ENCODE measurements around the gene OSBPL5.

- no peak for TF ChIP-seq POLR2A (IDR thresholded peaks at IDR 0.05)
- no peak for TF ChIP-seq CTCF (IDR thresholded peaks at IDR 0.05)
- no peak for TF ChIP-seq POLR2AphosphoS5 (IDR thresholded peaks at IDR 0.05)
- no peak for TF ChIP-seq EP300 (IDR thresholded peaks at IDR 0.05)
Observed at GRCh38 chr11:3161309-3161708, 3.8 kb downstream of the OSBPL5 start.
